ENCODE data around the gene TECPR2.

DNA sequence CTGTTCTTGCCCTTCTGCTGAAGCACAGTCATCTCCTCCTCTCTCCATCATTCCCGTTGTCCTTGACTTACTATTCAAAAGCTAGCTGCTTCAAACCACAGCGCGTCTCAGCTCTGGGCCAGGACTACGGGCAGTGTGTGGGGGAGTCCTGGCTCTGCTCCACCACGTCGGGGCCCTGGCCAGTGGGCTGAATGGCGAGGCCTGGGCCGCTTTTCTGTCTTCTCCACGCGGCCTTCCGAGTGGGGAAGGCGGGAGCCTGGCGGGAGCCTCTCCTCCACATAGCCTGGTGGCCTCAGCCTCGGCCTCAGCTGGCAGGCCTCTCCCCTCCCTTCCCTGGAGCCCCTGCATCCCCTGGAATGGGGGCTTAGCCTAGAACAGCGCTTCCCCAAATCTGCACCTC lies 130.4 kb downstream of the TECPR2 start:
- TF ChIP-seq, protein P1, sequence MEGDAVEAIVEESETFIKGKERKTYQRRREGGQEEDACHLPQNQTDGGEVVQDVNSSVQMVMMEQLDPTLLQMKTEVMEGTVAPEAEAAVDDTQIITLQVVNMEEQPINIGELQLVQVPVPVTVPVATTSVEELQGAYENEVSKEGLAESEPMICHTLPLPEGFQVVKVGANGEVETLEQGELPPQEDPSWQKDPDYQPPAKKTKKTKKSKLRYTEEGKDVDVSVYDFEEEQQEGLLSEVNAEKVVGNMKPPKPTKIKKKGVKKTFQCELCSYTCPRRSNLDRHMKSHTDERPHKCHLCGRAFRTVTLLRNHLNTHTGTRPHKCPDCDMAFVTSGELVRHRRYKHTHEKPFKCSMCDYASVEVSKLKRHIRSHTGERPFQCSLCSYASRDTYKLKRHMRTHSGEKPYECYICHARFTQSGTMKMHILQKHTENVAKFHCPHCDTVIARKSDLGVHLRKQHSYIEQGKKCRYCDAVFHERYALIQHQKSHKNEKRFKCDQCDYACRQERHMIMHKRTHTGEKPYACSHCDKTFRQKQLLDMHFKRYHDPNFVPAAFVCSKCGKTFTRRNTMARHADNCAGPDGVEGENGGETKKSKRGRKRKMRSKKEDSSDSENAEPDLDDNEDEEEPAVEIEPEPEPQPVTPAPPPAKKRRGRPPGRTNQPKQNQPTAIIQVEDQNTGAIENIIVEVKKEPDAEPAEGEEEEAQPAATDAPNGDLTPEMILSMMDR (IDR thresholded peaks at IDR 0.05 in 8 of 11, conservative IDR thresholded peaks at IDR 0.05 in 3 of 11) = no peak
- TF ChIP-seq POLR2A (IDR thresholded peaks at IDR 0.05) (no peak), POLR2AphosphoS5 (IDR thresholded peaks at IDR 0.05) (peak in 1 of 3 donors; percentile 1)

All from spleen (tissue), 7 donors.